OCI-LY7 (cell line): ENCODE measurements around the gene EPHB1. TPM values are rescaled to one million over a fixed set of nuclear protein-coding genes. Genes with fewer than 3 reads are reported as not detected.
A peak's percentile ranks its signal among the peaks of the same experiment; 100 is the strongest.

ENCODE experiments used
- BruUV-seq: library from RNA; stranded (reverse); fragments of 400-500 nt; replicated peaks from 2 replicates; lab custom pipeline; 2021; lab: Mats Ljungman, UMichigan
- CTCF ChIA-PET: fragments of 300-600 bp; sonication (Branson Sonifier 250); formaldehyde crosslinking; loops from one replicate; lab custom pipeline; 2022; ENCODE audit warnings: antibody characterized with exemption; ENCODE audit not compliant: unreplicated experiment; lab: Charles Lee
- POLR2A ChIA-PET: fragments of 300-600 bp; sonication (Branson Sonifier 250); formaldehyde crosslinking; loops from one replicate; lab custom pipeline; 2022; ENCODE audit warnings: antibody characterized with exemption; lab: Charles Lee
- DNase-seq: peaks from one replicate; pipeline ENCODE4 v3.0.0-alpha.2; 2015; ENCODE audit warnings: low spot score
- H2AFZ ChIP-seq: fragments of 200-600 bp; sonication (generic), shearing (Covaris generic); 2 replicates; pipeline ENCODE4 v1.6.1; 2014; ENCODE audit warnings: mild to moderate bottlenecking, antibody characterized with exemption, low read length, moderate library complexity
- H3K27ac ChIP-seq: fragments of 200-600 bp; sonication (generic); 2 replicates; pipeline ENCODE4 v1.5.1; 2014; ENCODE audit warnings: mixed run types, low read depth, mild to moderate bottlenecking, moderate library complexity, low read length, inconsistent platforms; ENCODE audit not compliant: poor library complexity, severe bottlenecking
- H3K36me3 ChIP-seq: fragments of 200-600 bp; sonication (generic); 2 replicates; pipeline ENCODE4 v1.6.1; 2014; ENCODE audit warnings: mild to moderate bottlenecking, antibody characterized with exemption, low read length, moderate library complexity, mixed read lengths; ENCODE audit not compliant: insufficient read depth
- H3K4me1 ChIP-seq: fragments of 200-600 bp; sonication (generic); 2 replicates; pipeline ENCODE4 v1.5.1; 2014; ENCODE audit warnings: mild to moderate bottlenecking, low read length; ENCODE audit not compliant: insufficient read depth, poor library complexity, severe bottlenecking
- H3K4me2 ChIP-seq: fragments of 200-600 bp; sonication (generic); 2 replicates; pipeline ENCODE4 v1.6.1; 2014; ENCODE audit warnings: mild to moderate bottlenecking, low read length
- H3K4me3 ChIP-seq: fragments of 200-600 bp; sonication (generic); 2 replicates; pipeline ENCODE4 v1.5.1; 2014; ENCODE audit warnings: mild to moderate bottlenecking, low read depth, low read length; ENCODE audit not compliant: poor library complexity, severe bottlenecking
- H3K79me2 ChIP-seq: fragments of 200-600 bp; sonication (generic); 2 replicates; pipeline ENCODE4 v1.6.1; 2016; ENCODE audit warnings: low read depth, mild to moderate bottlenecking, low read length, moderate library complexity, mixed read lengths; ENCODE audit not compliant: insufficient read depth
- H3K9me2 ChIP-seq: fragments of 200-600 bp; sonication (generic); 2 replicates; pipeline ENCODE4 v1.6.1; 2016; ENCODE audit warnings: mild to moderate bottlenecking, low read length, mixed read lengths; ENCODE audit not compliant: insufficient read depth
- H3K9me3 ChIP-seq: fragments of 200-600 bp; sonication (generic); 2 replicates; pipeline ENCODE4 v1.6.1; 2014; ENCODE audit warnings: mild to moderate bottlenecking, mixed run types, low read length, mixed read lengths
- H4K20me1 ChIP-seq: fragments of 200-600 bp; sonication (generic); 2 replicates; pipeline ENCODE4 v1.6.1; 2014; ENCODE audit warnings: mild to moderate bottlenecking, antibody characterized with exemption, low read length, moderate library complexity, mixed read lengths; ENCODE audit not compliant: insufficient read depth
- EZH2phosphoT487 ChIP-seq: fragments of 200-600 bp; sonication (generic); IDR thresholded peaks from 2 replicates; pipeline ENCODE4 v1.6.1; 2018; ENCODE audit warnings: low read depth, borderline replicate concordance, mild to moderate bottlenecking, mixed run types, antibody characterized with exemption, low read length, moderate library complexity, mixed read lengths
- intact Hi-C: fragments of 100-400 bp; cut with micrococcal nuclease; formaldehyde crosslinking; loops from one replicate; pipeline ENCODE4 v1.10.0; 2022; ENCODE audit not compliant: unreplicated experiment
- total RNA-seq, 2 experiments: library from RNA; depleted of rRNA in 1 of 2; stranded (reverse); fragments of >200 nt in 1 of 2; shearing (Covaris generic) in 1 of 2; gene quantifications; 2 replicates each; pipeline ENCODE4 v1.2.3, GENCODE V29; 2014 to 2022
- TF ChIP-seq, protein P1 (sequence below): fragments of 200-600 bp; sonication (generic); conservative IDR thresholded peaks from 2 replicates; pipeline ENCODE4 v1.5.1; 2014; ENCODE audit warnings: mild to moderate bottlenecking, antibody characterized with exemption, low read length, moderate library complexity, mixed read lengths

EPHB1 gene
- total RNA-seq, 2 experiments from 2014 or later, result 0.54 to 1.3 TPM

DNA sequence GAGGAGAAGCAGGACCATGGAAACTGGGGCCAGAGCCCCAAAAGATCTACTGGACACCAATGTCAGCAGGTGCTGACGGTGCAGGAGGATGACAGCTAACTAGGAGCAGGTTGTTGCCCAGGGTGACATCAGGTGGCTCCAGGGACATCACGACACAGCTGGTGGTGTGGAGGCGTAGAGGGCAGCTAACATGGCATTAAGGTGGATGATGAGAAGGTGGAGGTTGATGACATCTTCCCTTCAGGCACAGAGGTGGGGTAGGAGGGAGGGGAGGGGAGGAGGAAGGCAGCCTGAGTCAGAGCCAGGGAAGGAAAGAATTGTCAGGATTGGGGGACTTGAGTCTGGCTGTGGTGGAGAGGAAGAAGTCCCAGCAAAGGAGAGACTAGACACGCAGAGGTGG, 1.5 kb upstream of the EPHB1 start:
- POLR2A ChIA-PET, result interaction anchor here (0.6 kb wide), 1 partner anchor 342 kb away, joined by 4 read pairs; no protein-coding TSS in a partner anchor
- Histone ChIP-seq H4K20me1 (0 out of 2 replicates have a peak, but pooled peaks cover 3% of the 10 kb centered on the region), H3K36me3 (no peaks in the 10 kb centered on the region), H3K79me2 (no peaks in the 10 kb centered on the region), H3K4me3 (no peak overlapping the region), H3K27ac (no peak overlapping the region), H3K9me3 (no peaks in the 10 kb centered on the region), H3K4me1 (no peaks in the 10 kb centered on the region), H3K4me2 (no peak overlapping the region), H2AFZ (no peak overlapping the region), H3K9me2 (no peaks in the 10 kb centered on the region)
- intact Hi-C loops, result loop anchor here (10.0 kb wide), 1 partner anchor 191 kb away; no protein-coding TSS in a partner anchor
- no TSS peak for BruUV-seq
- CTCF ChIA-PET, result no interaction called here
- no peak for DNase-seq
- TF ChIP-seq, protein P1, sequence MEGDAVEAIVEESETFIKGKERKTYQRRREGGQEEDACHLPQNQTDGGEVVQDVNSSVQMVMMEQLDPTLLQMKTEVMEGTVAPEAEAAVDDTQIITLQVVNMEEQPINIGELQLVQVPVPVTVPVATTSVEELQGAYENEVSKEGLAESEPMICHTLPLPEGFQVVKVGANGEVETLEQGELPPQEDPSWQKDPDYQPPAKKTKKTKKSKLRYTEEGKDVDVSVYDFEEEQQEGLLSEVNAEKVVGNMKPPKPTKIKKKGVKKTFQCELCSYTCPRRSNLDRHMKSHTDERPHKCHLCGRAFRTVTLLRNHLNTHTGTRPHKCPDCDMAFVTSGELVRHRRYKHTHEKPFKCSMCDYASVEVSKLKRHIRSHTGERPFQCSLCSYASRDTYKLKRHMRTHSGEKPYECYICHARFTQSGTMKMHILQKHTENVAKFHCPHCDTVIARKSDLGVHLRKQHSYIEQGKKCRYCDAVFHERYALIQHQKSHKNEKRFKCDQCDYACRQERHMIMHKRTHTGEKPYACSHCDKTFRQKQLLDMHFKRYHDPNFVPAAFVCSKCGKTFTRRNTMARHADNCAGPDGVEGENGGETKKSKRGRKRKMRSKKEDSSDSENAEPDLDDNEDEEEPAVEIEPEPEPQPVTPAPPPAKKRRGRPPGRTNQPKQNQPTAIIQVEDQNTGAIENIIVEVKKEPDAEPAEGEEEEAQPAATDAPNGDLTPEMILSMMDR, result no peak
- TF ChIP-seq EZH2phosphoT487, result no peak

DNA sequence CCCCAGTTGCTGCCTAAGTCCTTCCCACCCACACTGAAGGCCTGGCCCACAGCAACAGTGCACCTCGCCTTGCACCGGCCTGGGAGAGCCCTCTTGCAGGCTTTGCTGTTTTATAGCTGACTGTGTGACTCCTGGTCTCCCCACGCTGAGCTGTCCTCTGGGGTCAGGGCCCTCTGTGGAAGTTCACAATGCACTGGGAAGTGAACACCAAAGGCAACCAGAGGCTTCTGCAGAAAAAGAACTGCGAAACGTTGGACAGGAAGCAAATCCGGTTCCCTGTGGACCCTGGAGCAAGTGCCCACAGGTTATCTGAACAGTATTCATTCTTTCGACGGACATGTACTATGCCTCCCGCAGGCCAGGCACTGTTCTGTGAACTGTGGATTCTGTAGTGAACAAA, 737 bp upstream of the EPHB1 start:
- intact Hi-C loops, result loop anchor here (10.0 kb wide), 1 partner anchor 190 kb away; no protein-coding TSS in a partner anchor
- Histone ChIP-seq H3K4me1 (no peaks in the 10 kb centered on the region), H3K4me3 (no peak overlapping the region), H3K27ac (no peak overlapping the region), H3K4me2 (no peak overlapping the region), H3K79me2 (no peaks in the 10 kb centered on the region), H2AFZ (no peak overlapping the region), H3K9me2 (no peaks in the 10 kb centered on the region), H4K20me1 (0 out of 2 replicates have a peak, but pooled peaks cover 3% of the 10 kb centered on the region), H3K36me3 (no peaks in the 10 kb centered on the region), H3K9me3 (no peaks in the 10 kb centered on the region)
- no TSS peak for BruUV-seq
- ChIA-PET CTCF (no interaction called here), POLR2A (interaction anchor here (0.8 kb wide), 1 partner anchor 23 kb away, joined by 3 read pairs; no protein-coding TSS in a partner anchor)
- no peak for DNase-seq
- TF ChIP-seq EZH2phosphoT487, result no peak
- TF ChIP-seq, protein P1, result no peak

DNA sequence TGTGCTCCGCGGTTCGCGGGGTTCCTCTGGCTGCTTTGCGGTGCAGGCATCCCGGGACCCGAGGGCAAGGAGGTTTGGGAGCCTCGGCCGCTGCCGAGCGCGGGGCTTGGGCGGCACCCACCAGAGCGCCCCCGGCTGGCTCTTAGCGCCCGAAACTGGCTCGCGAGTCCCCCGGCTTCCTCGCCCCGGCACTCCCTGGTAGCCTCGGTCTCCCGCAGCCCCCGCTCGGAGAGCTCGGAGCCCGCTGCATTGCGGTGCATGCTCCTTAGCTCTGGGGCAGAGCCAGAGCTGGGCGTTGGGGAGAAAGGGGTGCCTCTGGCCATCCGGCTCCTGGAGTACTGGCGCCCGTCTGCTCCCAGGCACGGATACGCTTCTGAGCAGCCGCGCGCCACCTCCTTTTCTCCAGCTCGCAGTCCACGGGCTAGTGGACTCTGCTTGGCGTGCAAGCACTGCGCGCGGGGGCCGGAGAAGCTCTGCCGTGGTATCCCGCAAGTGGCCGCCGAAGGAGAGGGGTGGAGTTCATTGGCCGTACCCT, 753 bp downstream of the EPHB1 start:
- Histone ChIP-seq H4K20me1 (0 out of 2 replicates have a peak, but pooled peaks cover 3% of the 10 kb centered on the region), H3K4me3 (peak overlapping the region; percentile 45), H2AFZ (no peak overlapping the region), H3K9me3 (no peaks in the 10 kb centered on the region), H3K9me2 (no peaks in the 10 kb centered on the region), H3K4me2 (peak overlapping the region; percentile 55), H3K79me2 (no peaks in the 10 kb centered on the region), H3K4me1 (no peaks in the 10 kb centered on the region), H3K27ac (no peak overlapping the region), H3K36me3 (no peaks in the 10 kb centered on the region)
- ChIA-PET CTCF (no interaction called here), POLR2A (no interaction called here)
- no peak for DNase-seq
- BruUV-seq, result no TSS peak
- intact Hi-C loops, result loop anchor here (5.0 to 10.0 kb wide), 3 partner anchors 189 to 1101 kb away; no protein-coding TSS in a partner anchor
- no peak for TF ChIP-seq EZH2phosphoT487
- TF ChIP-seq, protein P1, result no peak
